NB4 (cell line): ENCODE measurements around the gene MAMDC4.

ENCODE experiments used
- DNase-seq: peaks from one replicate; pipeline ENCODE4 v3.0.0; 2010; ENCODE audit warnings: low read depth
- H3K4me3 ChIP-seq: one replicate; pipeline ENCODE4 v1.5.1; 2011; ENCODE audit warnings: mild to moderate bottlenecking, low read depth, low read length, moderate library complexity
- CTCF ChIP-seq: IDR thresholded peaks from one replicate; pipeline ENCODE4 v1.5.1; 2012; ENCODE audit warnings: low read depth, low read length
- MAX ChIP-seq: IDR thresholded peaks from 2 replicates; pipeline ENCODE4 v1.6.1; 2011; ENCODE audit warnings: low read depth, low read length
- MYC ChIP-seq: IDR thresholded peaks from 2 replicates; pipeline ENCODE4 v1.6.1; 2011; ENCODE audit warnings: low read depth, low read length
- POLR2A ChIP-seq: IDR thresholded peaks from 2 replicates; pipeline ENCODE4 v1.6.1; 2011; ENCODE audit warnings: mild to moderate bottlenecking; ENCODE audit not compliant: insufficient read length; ENCODE audit errors: extremely low read depth

Gene MAMDC4

GRCh38 chr9:136855461-136856078 is 3.4 kb downstream of the MAMDC4 start:
- H3K4me3 ChIP-seq = no peak overlapping the region
- DNase-seq = no peak
- no peak for TF ChIP-seq CTCF

GRCh38 chr9:136856079-136856476 is 3.9 kb downstream of the MAMDC4 start:
- no peak for TF ChIP-seq CTCF
- TF ChIP-seq MYC = no peak
- TF ChIP-seq POLR2A = no peak
- TF ChIP-seq MAX = no peak
- DNase-seq = no peak
- H3K4me3 ChIP-seq = no peak overlapping the region

GRCh38 chr9:136856541-136857141 is 4.5 kb downstream of the MAMDC4 start:
- TF ChIP-seq CTCF (peak; percentile 9), POLR2A (no peak), MAX (no peak), MYC (no peak)
- DNase-seq = no peak
- H3K4me3 ChIP-seq = no peak overlapping the region

GRCh38 chr9:136857166-136857565 is 5.0 kb downstream of the MAMDC4 start:
- no peak overlapping the region for H3K4me3 ChIP-seq
- no peak for DNase-seq
- TF ChIP-seq MYC (no peak), POLR2A (no peak), MAX (no peak)

- DNase-seq = no peak
- H3K4me3 ChIP-seq = no peak overlapping the region
- no peak for TF ChIP-seq CTCF
- TF ChIP-seq MAX = no peak
- no peak for TF ChIP-seq MYC
- TF ChIP-seq POLR2A = no peak
Measured at GRCh38 chr9:136857581-136858412, 5.7 kb downstream of the MAMDC4 start.

GRCh38 chr9:136858452-136858843 is 6.3 kb downstream of the MAMDC4 start:
- no peak overlapping the region for H3K4me3 ChIP-seq
- TF ChIP-seq POLR2A (no peak), CTCF (no peak), MAX (no peak), MYC (no peak)
- no peak for DNase-seq
